Measurements from ENCODE around the gene PUM2.
"Not testable (repeated sequence)": the region's sequence is repeated elsewhere in the genome, so short reads cannot be mapped to it uniquely, and the experiment has no call there.

GRCh38 chr2:20240291-20240690 lies 110.4 kb downstream of the PUM2 start:
- not testable (repeated sequence) for TF ChIP-seq EZH2 (IDR thresholded peaks at IDR 0.05; ENCODE audit: low read length)
- TF ChIP-seq, protein P1, sequence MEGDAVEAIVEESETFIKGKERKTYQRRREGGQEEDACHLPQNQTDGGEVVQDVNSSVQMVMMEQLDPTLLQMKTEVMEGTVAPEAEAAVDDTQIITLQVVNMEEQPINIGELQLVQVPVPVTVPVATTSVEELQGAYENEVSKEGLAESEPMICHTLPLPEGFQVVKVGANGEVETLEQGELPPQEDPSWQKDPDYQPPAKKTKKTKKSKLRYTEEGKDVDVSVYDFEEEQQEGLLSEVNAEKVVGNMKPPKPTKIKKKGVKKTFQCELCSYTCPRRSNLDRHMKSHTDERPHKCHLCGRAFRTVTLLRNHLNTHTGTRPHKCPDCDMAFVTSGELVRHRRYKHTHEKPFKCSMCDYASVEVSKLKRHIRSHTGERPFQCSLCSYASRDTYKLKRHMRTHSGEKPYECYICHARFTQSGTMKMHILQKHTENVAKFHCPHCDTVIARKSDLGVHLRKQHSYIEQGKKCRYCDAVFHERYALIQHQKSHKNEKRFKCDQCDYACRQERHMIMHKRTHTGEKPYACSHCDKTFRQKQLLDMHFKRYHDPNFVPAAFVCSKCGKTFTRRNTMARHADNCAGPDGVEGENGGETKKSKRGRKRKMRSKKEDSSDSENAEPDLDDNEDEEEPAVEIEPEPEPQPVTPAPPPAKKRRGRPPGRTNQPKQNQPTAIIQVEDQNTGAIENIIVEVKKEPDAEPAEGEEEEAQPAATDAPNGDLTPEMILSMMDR (optimal IDR thresholded peaks at IDR 0.05 in 1 of 3, IDR thresholded peaks at IDR 0.05 in 1 of 3, conservative IDR thresholded peaks at IDR 0.05 in 1 of 3; ENCODE audit: extremely low read depth in 1 of 3, insufficient read depth in 2 of 3, low read length in 3 of 3) = not testable (repeated sequence)
